ENCODE data around the gene SVOP. TPM values are rescaled to one million over a fixed set of nuclear protein-coding genes. Genes with fewer than 3 reads are reported as not detected.

Gene SVOP
- total RNA-seq, 2 donors from 2014 or later = not detected

- no peak overlapping the region for H3K27ac Mint-ChIP-seq
- H3K9me3 Mint-ChIP-seq = no peaks in the 10 kb centered on the region
- H3K27me3 Mint-ChIP-seq = peaks cover 0 to 2% of the 10 kb centered on the region in 2 donors
- peaks cover 6% of the 10 kb centered on the region in 2 donors for H3K4me1 Mint-ChIP-seq (ENCODE audit: low read depth in 2 of 2)
- DNase-seq (ENCODE audit: low spot score) (no peak), ATAC-seq (no peak)
- no peaks in the 10 kb centered on the region for H3K36me3 Mint-ChIP-seq
- H3K4me3 Mint-ChIP-seq = no peak overlapping the region
Measured at GRCh38 chr12:108922918-108923317, 98.0 kb downstream of the SVOP start.

- no peaks in the 10 kb centered on the region for H3K9me3 Mint-ChIP-seq
- H3K4me1 Mint-ChIP-seq (ENCODE audit: low read depth in 2 of 2) = peaks cover 6% of the 10 kb centered on the region in 2 donors
- H3K27ac Mint-ChIP-seq = no peak overlapping the region
- DNase-seq (ENCODE audit: low spot score) (no peak), ATAC-seq (no peak)
- H3K27me3 Mint-ChIP-seq = peaks cover 0 to 2% of the 10 kb centered on the region in 2 donors
- no peak overlapping the region for H3K4me3 Mint-ChIP-seq
- no peaks in the 10 kb centered on the region for H3K36me3 Mint-ChIP-seq
Measured at GRCh38 chr12:108921946-108922345, 98.9 kb downstream of the SVOP start.

- peak overlapping the region in 1 of 2 donors; percentile 50 for H3K27ac Mint-ChIP-seq
- no peak for DNase-seq (ENCODE audit: low spot score)
- ATAC-seq = peak in 1 of 2 donors; percentile 44
- no peaks in the 10 kb centered on the region for H3K9me3 Mint-ChIP-seq
- H3K27me3 Mint-ChIP-seq = peaks cover 0 to 2% of the 10 kb centered on the region in 2 donors
- peaks cover 6% of the 10 kb centered on the region in 2 donors for H3K4me1 Mint-ChIP-seq (ENCODE audit: low read depth in 2 of 2)
- H3K4me3 Mint-ChIP-seq = no peak overlapping the region
- H3K36me3 Mint-ChIP-seq = no peaks in the 10 kb centered on the region
Measured at GRCh38 chr12:108918960-108919642, 101.8 kb downstream of the SVOP start.

- Mint-ChIP-seq H3K27ac (no peak overlapping the region), H3K9me3 (no peaks in the 10 kb centered on the region), H3K27me3 (peaks cover 0 to 2% of the 10 kb centered on the region in 2 donors), H3K36me3 (no peaks in the 10 kb centered on the region), H3K4me1 (ENCODE audit: low read depth in 2 of 2) (peaks cover 6% of the 10 kb centered on the region in 2 donors), H3K4me3 (no peak overlapping the region)
- ATAC-seq (no peak), DNase-seq (ENCODE audit: low spot score) (no peak)
Measured at GRCh38 chr12:108918206-108918605, 102.7 kb downstream of the SVOP start.

GRCh38 chr12:108916336-108916735, 104.5 kb downstream of the SVOP start:
- DNase-seq (ENCODE audit: low spot score) (no peak), ATAC-seq (no peak)
- Mint-ChIP-seq H3K27ac (no peak overlapping the region), H3K4me1 (ENCODE audit: low read depth in 2 of 2) (peaks cover 6% of the 10 kb centered on the region in 2 donors), H3K36me3 (no peaks in the 10 kb centered on the region), H3K27me3 (peaks cover 0 to 2% of the 10 kb centered on the region in 2 donors), H3K9me3 (no peaks in the 10 kb centered on the region), H3K4me3 (no peak overlapping the region)

GRCh38 chr12:108915632-108916133, 105.2 kb downstream of the SVOP start:
- Mint-ChIP-seq H3K36me3 (no peaks in the 10 kb centered on the region), H3K27me3 (peaks cover 0 to 2% of the 10 kb centered on the region in 2 donors), H3K4me3 (no peak overlapping the region), H3K27ac (no peak overlapping the region), H3K4me1 (ENCODE audit: low read depth in 2 of 2) (peaks cover 6% of the 10 kb centered on the region in 2 donors), H3K9me3 (no peaks in the 10 kb centered on the region)
- ATAC-seq (peak in 1 of 2 donors; percentile 21), DNase-seq (ENCODE audit: low spot score) (no peak)

GRCh38 chr12:108914121-108914531, 106.7 kb downstream of the SVOP start:
- Mint-ChIP-seq H3K4me3 (no peak overlapping the region), H3K4me1 (ENCODE audit: low read depth in 2 of 2) (peaks cover 0 to 2% of the 10 kb centered on the region in 2 donors), H3K36me3 (no peaks in the 10 kb centered on the region), H3K27me3 (no peaks in the 10 kb centered on the region), H3K9me3 (no peaks in the 10 kb centered on the region), H3K27ac (no peak overlapping the region)
- no peak for DNase-seq (ENCODE audit: low spot score)
- ATAC-seq = no peak

- Mint-ChIP-seq H3K27me3 (peaks cover 0 to 3% of the 10 kb centered on the region in 2 donors), H3K27ac (no peak overlapping the region), H3K4me3 (no peak overlapping the region), H3K4me1 (ENCODE audit: low read depth in 2 of 2) (no peaks in the 10 kb centered on the region), H3K36me3 (no peaks in the 10 kb centered on the region), H3K9me3 (no peaks in the 10 kb centered on the region)
- DNase-seq (ENCODE audit: low spot score) = no peak
- no peak for ATAC-seq
Measured at GRCh38 chr12:108912361-108912760, 108.5 kb downstream of the SVOP start.

GRCh38 chr12:108911915-108912314, 109.0 kb downstream of the SVOP start:
- Mint-ChIP-seq H3K9me3 (no peaks in the 10 kb centered on the region), H3K27ac (no peak overlapping the region), H3K27me3 (peaks cover 0 to 7% of the 10 kb centered on the region in 2 donors), H3K36me3 (no peaks in the 10 kb centered on the region), H3K4me3 (no peak overlapping the region), H3K4me1 (ENCODE audit: low read depth in 2 of 2) (no peaks in the 10 kb centered on the region)
- ATAC-seq = no peak
- DNase-seq (ENCODE audit: low spot score) = no peak

- no peak for DNase-seq (ENCODE audit: low spot score)
- Mint-ChIP-seq H3K9me3 (no peaks in the 10 kb centered on the region), H3K27me3 (peaks cover 0 to 13% of the 10 kb centered on the region in 2 donors), H3K27ac (no peak overlapping the region), H3K4me3 (no peak overlapping the region), H3K4me1 (ENCODE audit: low read depth in 2 of 2) (no peaks in the 10 kb centered on the region), H3K36me3 (no peaks in the 10 kb centered on the region)
- no peak for ATAC-seq
Measured at GRCh38 chr12:108910336-108910735, 110.5 kb downstream of the SVOP start.

GRCh38 chr12:108907839-108908351, 113.0 kb downstream of the SVOP start:
- DNase-seq (ENCODE audit: low spot score) (no peak), ATAC-seq (no peak)
- Mint-ChIP-seq H3K36me3 (no peaks in the 10 kb centered on the region), H3K27me3 (peaks cover 0 to 13% of the 10 kb centered on the region in 2 donors), H3K4me1 (ENCODE audit: low read depth in 2 of 2) (no peaks in the 10 kb centered on the region), H3K9me3 (no peaks in the 10 kb centered on the region), H3K27ac (no peak overlapping the region), H3K4me3 (no peak overlapping the region)

- H3K36me3 Mint-ChIP-seq = no peaks in the 10 kb centered on the region
- H3K27me3 Mint-ChIP-seq = peaks cover 0 to 13% of the 10 kb centered on the region in 2 donors
- no peaks in the 10 kb centered on the region for H3K9me3 Mint-ChIP-seq
- ATAC-seq = no peak
- H3K4me1 Mint-ChIP-seq (ENCODE audit: low read depth in 2 of 2) = no peaks in the 10 kb centered on the region
- DNase-seq (ENCODE audit: low spot score) = no peak
- H3K4me3 Mint-ChIP-seq = no peak overlapping the region
- H3K27ac Mint-ChIP-seq = no peak overlapping the region
Measured at GRCh38 chr12:108906971-108907370, 113.9 kb downstream of the SVOP start.

GRCh38 chr12:108905725-108906124, 115.1 kb downstream of the SVOP start:
- Mint-ChIP-seq H3K4me1 (ENCODE audit: low read depth in 2 of 2) (no peaks in the 10 kb centered on the region), H3K27me3 (peaks cover 0 to 13% of the 10 kb centered on the region in 2 donors), H3K27ac (no peak overlapping the region), H3K36me3 (no peaks in the 10 kb centered on the region), H3K4me3 (no peak overlapping the region), H3K9me3 (no peaks in the 10 kb centered on the region)
- ATAC-seq (no peak), DNase-seq (ENCODE audit: low spot score) (no peak)

- peaks cover 5 to 6% of the 10 kb centered on the region in 2 donors for H3K4me1 Mint-ChIP-seq (ENCODE audit: low read depth in 2 of 2)
- no peak overlapping the region for H3K4me3 Mint-ChIP-seq
- no peak for ATAC-seq
- H3K9me3 Mint-ChIP-seq = no peaks in the 10 kb centered on the region
- H3K27ac Mint-ChIP-seq = no peak overlapping the region
- peaks cover 5% of the 10 kb centered on the region for H3K36me3 Mint-ChIP-seq
- no peak for DNase-seq (ENCODE audit: low spot score)
- H3K27me3 Mint-ChIP-seq = peaks cover 6 to 11% of the 10 kb centered on the region in 2 donors
Measured at GRCh38 chr12:108899145-108899544, 121.7 kb downstream of the SVOP start.
